GM21526 (cell line): ENCODE results near the gene TUT7.

Experiments
- ATAC-seq: cut with Tn5 transposase; IDR thresholded peaks from one replicate; pipeline ENCODE4 v1.9.1; 2021; ENCODE audit warnings: moderate library complexity; ENCODE audit not compliant: unreplicated experiment, low FRiP score

Gene TUT7

GRCh38 chr9:86272221-86272620, 82.0 kb downstream of the TUT7 start:
- ATAC-seq = no peak

- no peak for ATAC-seq
These were observed 90.3 kb downstream of the TUT7 start for GRCh38 chr9:86263876-86264275.

- no peak for ATAC-seq
These were observed 91.7 kb downstream of the TUT7 start for GRCh38 chr9:86262492-86262891.

DNA sequence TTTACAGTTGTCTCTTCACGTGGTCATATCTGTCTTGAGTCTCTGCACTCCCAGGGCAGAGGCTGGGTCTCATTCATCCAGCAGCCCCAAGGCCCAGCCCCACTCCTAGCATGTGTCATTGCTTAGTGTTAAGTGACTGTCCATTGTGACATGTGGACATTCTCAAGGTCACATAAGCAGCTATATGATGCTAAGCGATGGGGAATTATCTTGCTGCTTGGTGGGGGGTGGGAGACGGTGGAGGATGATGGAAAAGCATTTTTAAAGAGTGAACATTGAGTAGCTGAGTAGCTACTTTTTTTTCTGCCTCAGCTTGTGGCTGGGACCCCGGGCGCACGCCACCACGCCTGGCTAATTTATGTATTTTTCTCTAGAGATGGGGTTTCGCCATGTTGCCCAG, 94.7 kb downstream of the TUT7 start, which contains the start of gene C9orf153:
TSS of gene C9orf153 (minus strand) at position 101 of the 400 bp plus-strand sequence. CDS start 30,054 bp downstream, outside the sequence.
- no peak for ATAC-seq

DNA sequence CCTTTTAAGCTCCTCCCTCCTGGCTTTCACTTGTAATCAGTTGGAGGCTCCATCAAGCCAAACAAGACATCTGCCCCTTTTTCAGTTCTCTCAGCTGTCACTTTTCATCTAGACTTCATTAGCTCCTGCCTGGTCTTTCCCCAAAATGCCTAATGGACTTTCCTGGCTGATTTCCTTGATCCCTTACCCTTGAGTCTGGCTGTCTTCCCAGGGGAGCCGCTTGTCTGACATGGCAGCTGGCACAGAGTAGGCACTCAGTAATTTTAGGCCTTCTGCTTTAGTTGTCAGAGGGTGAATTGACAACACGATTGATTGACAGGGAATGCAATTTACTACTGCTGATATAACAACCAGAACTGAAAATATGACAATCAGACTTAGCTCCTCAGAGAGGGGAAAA, 96.8 kb downstream of the TUT7 start:
- ATAC-seq = no peak

DNA sequence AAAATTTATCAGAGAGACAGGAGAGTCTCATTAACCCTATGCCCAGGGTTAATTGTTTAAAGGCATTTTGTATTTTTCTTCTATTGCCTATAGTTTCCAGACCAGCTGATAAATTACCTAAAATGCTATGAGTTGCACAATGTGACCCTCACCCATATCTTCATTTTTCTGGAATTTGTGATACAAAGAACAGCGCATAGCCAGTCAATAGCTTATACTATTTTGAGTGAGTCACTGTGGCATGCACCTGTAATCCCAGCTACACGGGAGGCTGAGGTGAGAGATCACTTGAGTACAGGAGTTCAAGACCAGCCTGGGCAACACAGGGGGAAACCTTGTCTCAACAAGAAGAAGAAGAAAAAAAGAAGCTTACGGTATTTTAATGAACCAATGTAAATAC, 97.6 kb downstream of the TUT7 start:
- ATAC-seq = no peak

- ATAC-seq = no peak
These were observed 100.6 kb downstream of the TUT7 start for GRCh38 chr9:86253577-86253976.

- ATAC-seq = no peak
These were observed 101.3 kb downstream of the TUT7 start for GRCh38 chr9:86252870-86253269.

DNA sequence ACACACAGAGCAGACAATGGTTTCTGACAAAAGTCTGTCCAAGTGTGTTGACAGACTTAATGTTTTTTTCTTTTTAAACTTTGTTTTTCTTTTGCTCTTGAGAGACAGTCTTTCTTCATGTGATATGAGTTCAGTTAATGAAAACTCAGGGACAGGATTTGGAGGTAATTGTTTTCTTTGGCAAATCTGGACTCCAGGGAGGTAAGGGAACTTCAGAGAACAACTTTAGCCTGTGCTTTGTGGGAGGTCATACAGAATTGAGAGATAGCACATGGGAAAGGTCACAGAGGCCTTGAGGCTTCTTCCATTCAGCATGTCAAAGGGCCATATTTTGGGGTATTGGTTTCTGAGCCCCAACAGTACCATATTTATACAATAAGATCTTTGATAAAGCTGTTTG, 104.1 kb downstream of the TUT7 start:
- ATAC-seq = no peak

- ATAC-seq = no peak
These were observed 105.5 kb downstream of the TUT7 start for GRCh38 chr9:86248746-86249145.

DNA sequence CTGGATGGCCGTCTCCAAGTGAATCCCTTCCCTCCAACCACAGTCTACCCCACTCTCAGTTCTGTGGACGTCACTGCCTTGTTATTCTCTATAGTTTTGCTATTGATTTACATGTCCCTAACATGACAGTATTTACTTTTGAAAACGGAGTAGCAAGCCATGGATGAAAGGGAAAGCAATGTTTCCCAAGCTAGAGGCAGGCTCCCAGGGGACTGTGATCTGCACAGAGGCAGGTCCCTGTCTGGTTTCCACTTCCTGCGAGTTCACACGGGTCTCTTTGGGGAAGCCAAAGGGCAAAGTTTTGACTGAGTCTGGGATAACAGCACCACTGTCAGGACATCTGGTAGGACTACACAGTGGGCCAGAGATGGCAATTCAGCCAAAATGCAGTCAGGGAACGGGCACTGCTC, 107.5 kb downstream of the TUT7 start:
- no peak for ATAC-seq

DNA sequence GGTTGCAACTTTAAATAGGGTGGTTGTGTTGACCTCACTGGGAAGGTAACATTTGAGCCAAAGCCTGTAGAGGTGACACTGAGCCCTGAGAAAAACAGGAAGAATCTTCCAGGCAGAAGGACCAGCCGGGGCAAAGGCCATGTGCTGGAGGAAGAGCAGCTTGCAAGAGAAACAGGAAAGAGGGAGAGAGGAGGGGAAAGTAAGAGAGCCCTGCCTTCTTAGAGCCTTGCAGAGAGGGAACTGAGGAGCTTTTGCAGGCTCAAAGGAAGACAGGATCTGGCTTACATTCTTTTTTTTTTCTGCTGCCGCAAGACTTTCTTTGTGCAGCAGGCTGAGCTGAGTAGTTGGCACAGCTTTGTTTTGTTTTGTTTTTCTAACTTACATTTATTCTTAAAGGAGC, 112.1 kb downstream of the TUT7 start:
- ATAC-seq = no peak

- no peak for ATAC-seq
These were observed 113.0 kb downstream of the TUT7 start for GRCh38 chr9:86241216-86241615.

DNA sequence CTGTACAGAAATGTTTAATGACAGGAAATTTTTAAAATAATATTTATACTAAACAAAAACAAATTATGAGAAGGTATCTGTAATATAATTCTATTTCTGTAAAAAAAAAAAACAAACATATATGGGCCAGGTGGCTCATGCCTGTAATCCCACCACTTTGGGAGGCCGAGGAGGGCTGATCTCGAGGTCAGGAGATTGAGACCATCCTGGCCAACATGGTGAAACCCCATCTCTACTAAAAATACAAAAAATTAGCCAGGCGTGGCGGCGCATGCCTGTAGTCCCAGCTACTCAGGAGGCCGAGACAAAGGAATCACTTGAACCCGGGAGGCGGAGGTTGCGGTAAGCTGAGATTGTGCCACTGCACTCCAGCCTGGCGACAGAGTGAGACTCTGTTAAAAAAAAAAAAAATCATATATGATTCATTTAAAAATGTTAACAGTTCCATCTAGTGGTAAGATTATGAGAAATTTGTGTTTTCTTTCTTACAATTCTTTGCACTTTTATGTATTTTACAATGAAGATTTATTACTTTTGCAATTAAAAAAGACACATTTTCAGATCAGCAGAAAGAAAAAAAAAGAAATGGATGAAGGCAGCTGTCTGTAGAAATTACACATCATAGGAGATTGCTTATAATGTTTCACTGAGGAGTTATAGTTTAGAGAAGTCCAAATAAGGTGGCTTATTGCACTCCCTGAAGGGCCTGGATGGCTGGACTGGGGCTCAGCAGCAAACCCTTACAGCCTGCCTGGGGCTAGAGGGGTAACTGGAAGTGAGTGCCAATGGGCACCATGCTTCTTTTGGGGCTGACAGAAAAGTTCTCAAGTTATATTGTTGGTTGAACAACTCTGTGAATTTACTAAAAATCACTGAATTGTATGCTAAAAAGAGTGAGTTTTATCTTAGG, 115.1 kb downstream of the TUT7 start:
- no peak for ATAC-seq
